D721Med (cell line): ENCODE measurements around the gene MT1HL1.

Experiments
- DNase-seq: peaks from one replicate; pipeline ENCODE4 v3.0.0; 2011; ENCODE audit warnings: low spot score; ENCODE audit not compliant: insufficient read length
- FAIRE-seq: peaks from 2 replicates; lab custom pipeline; 2011; peaks lifted over from hg19 to GRCh38; lab: Jason Lieb, UNC
- CTCF ChIP-seq: IDR thresholded peaks from 2 replicates; pipeline ENCODE4 v1.5.1; 2012; ENCODE audit warnings: mild to moderate bottlenecking, control low read depth; ENCODE audit not compliant: insufficient read depth; ENCODE audit errors: missing control alignments

The MT1HL1 gene

GRCh38 chr1:237018896-237019295 is 14.7 kb upstream of the MT1HL1 start:
- FAIRE-seq: peak; percentile 21

GRCh38 chr1:237016626-237017025 is 12.4 kb upstream of the MT1HL1 start:
- no peak for FAIRE-seq
- TF ChIP-seq CTCF: no peak
- no peak for DNase-seq

More at GRCh38 chr1:237018896-237019295, 14.7 kb upstream of the MT1HL1 start:
- no peak for TF ChIP-seq CTCF
- no peak for DNase-seq

GRCh38 chr1:237013608-237014007 is 9.4 kb upstream of the MT1HL1 start:
- TF ChIP-seq CTCF: no peak
- DNase-seq (no peak), FAIRE-seq (no peak)

GRCh38 chr1:237012788-237013383 is 8.6 kb upstream of the MT1HL1 start:
- no peak for DNase-seq
- FAIRE-seq: no peak
- TF ChIP-seq CTCF: no peak

- DNase-seq (no peak), FAIRE-seq (no peak)
- TF ChIP-seq CTCF: no peak
Observed at GRCh38 chr1:237012361-237012760, 8.1 kb upstream of the MT1HL1 start.

- no peak for FAIRE-seq
- no peak for DNase-seq
- no peak for TF ChIP-seq CTCF
Observed at GRCh38 chr1:237011432-237011831, 7.2 kb upstream of the MT1HL1 start.

GRCh38 chr1:237009611-237010010 is 5.4 kb upstream of the MT1HL1 start:
- no peak for DNase-seq
- TF ChIP-seq CTCF: no peak
- no peak for FAIRE-seq
